Effector memory CD8-positive, alpha-beta T cell (primary cell): ENCODE results near the gene NAPA.
A peak's percentile ranks its signal among the peaks of the same experiment; 100 is the strongest.

Experiments used
- ATAC-seq: fragments of 150-1000 bp; cut with Tn5 transposase; replicated peaks from 2 replicates; pipeline ENCODE4 v1.10.0; 2021; ENCODE audit warnings: mild to moderate bottlenecking, moderate library complexity
- DNase-seq, 3 experiments: peaks; one replicate each; pipeline ENCODE4 v3.0.0; 2021
- H3K27ac Mint-ChIP-seq, 2 donors: one replicate each; pipeline ENCODE4 v1.8.0; 2022; ENCODE audit warnings: mild to moderate bottlenecking in 2 of 2, mixed read lengths in 2 of 2, moderate library complexity in 2 of 2
- H3K27me3 Mint-ChIP-seq, 2 donors: one replicate each; pipeline ENCODE4 v1.8.0; 2022; ENCODE audit warnings: mixed read lengths in 2 of 2
- H3K36me3 Mint-ChIP-seq: one replicate; pipeline ENCODE4 v1.8.0; 2022; ENCODE audit warnings: mild to moderate bottlenecking, moderate library complexity, mixed read lengths; ENCODE audit not compliant: insufficient read depth
- H3K4me1 Mint-ChIP-seq, 2 donors: one replicate each; pipeline ENCODE4 v1.8.0; 2022; ENCODE audit warnings: low read depth in 2 of 2, mixed read lengths in 2 of 2
- H3K4me3 Mint-ChIP-seq, 2 donors: one replicate each; pipeline ENCODE4 v1.8.0; 2022; ENCODE audit warnings: mild to moderate bottlenecking in 2 of 2, mixed read lengths in 2 of 2, moderate library complexity in 2 of 2
- H3K9me3 Mint-ChIP-seq, 2 donors: one replicate each; pipeline ENCODE4 v1.8.0; 2022; ENCODE audit warnings: mixed read lengths in 2 of 2

NAPA gene

DNA sequence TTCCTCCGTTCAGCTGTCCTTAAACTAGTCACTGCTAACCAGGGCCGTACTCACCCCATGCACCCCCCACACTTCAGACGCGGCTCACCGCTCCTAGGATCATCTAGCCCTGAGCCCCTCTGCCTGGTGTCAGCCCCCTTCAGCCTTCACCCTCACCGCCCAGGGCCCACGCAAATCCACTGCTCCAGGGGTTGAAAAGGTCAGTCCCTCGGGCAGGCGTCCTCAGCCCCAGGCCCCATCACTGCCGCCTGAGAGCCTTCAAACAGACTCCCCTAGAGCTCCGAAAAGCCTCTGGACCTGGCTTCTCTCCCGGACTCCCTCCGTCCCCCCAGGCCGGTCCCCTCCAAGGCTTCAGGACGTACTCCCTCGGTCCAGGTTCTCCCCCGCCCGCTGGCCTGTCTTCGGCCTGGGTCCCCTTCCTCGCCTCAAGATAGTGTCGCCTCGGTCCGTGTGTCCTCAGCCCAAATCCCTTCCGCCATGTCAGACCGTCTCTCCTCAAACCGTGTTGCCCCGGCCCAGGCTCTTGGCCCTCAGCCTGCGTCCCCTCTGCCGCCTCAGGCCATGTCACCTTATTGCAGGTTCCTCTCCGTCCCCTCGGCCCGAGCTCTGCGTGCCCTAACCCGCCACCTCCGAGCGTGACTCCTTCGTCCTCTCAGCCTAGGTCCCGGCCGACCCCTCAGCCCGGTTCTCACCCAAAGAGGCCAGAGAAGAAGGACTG is 553 bp downstream of the NAPA start:
- DNase-seq (no peak), ATAC-seq (no peak)

DNA sequence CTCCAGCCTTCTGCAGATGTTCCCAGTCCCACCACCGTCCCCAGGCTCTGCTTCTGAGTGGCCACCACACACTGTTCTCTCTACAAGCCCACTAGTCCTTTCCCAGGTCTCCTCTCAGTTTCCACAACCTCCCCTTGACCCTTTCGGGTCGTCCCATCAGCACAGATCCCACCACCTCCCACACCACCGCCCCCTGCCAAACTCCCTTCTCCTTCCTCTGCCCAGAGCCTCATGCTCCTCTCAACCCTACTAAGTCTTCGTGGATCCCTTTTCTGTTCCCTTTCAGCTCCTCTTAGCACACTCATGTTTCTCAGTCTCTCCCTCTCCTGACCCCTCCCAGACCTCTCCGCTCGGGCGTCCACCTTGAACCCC is 1.9 kb downstream of the NAPA start:
- no peak for DNase-seq
- H3K9me3 Mint-ChIP-seq: no peaks in the 10 kb centered on the region
- peaks cover 52% of the 10 kb centered on the region for H3K36me3 Mint-ChIP-seq
- no peaks in the 10 kb centered on the region for H3K27me3 Mint-ChIP-seq
- peaks cover 64 to 76% of the 10 kb centered on the region in 2 donors for H3K4me1 Mint-ChIP-seq
- no peak for ATAC-seq
- peak overlapping the region; percentile 99 for H3K4me3 Mint-ChIP-seq
- H3K27ac Mint-ChIP-seq: peak overlapping the region; percentile 99 to 100

More for the DNA sequence above, 553 bp downstream of the NAPA start:
- Mint-ChIP-seq H3K4me3 (peak overlapping the region; percentile 99), H3K4me1 (peaks cover 68 to 89% of the 10 kb centered on the region in 2 donors), H3K27me3 (no peaks in the 10 kb centered on the region), H3K27ac (peak overlapping the region; percentile 99 to 100), H3K9me3 (no peaks in the 10 kb centered on the region), H3K36me3 (peaks cover 56% of the 10 kb centered on the region)

DNA sequence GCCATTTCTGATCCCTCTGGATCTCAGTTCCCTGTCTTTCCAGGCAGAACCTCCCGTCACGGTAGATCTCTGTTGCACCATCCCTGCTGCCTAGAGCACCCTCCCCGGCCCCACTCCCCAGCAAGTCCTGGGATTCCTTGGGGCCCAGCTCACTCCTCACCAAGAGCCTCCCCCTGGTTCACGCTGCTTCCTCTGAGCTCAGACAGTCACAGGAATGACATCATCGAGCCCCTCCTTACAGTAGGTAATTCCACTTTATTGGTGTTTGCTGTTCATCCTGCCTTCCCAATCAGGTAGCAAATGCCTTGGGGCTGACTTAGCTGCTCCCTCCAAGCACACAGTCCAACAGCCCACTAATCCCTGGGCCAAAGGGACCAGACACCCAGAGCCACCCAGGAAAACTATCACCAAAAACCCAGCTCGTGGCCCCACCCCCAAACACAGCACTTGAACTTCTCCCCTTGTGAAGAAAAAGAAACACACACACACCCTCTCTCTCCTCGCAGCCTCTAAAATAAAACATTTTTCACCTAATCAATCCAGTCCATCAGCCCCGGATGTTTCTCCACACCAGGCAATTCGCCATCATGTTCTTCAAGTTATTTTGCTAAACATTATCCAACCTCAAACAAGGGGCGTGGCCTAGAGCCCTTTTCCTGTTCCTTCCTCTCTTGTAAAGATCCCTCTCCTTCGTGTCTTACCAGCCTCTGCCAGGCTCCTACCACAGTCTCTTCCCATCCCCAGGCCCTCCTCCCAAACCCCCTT is 2.5 kb downstream of the NAPA start:
- peak overlapping the region; percentile 99 for H3K4me3 Mint-ChIP-seq
- H3K27ac Mint-ChIP-seq: peak overlapping the region; percentile 99 to 100
- DNase-seq (no peak), ATAC-seq (no peak)
- H3K27me3 Mint-ChIP-seq: no peaks in the 10 kb centered on the region
- H3K4me1 Mint-ChIP-seq: peaks cover 66 to 70% of the 10 kb centered on the region in 2 donors
- no peaks in the 10 kb centered on the region for H3K9me3 Mint-ChIP-seq
- peaks cover 57% of the 10 kb centered on the region for H3K36me3 Mint-ChIP-seq

DNA sequence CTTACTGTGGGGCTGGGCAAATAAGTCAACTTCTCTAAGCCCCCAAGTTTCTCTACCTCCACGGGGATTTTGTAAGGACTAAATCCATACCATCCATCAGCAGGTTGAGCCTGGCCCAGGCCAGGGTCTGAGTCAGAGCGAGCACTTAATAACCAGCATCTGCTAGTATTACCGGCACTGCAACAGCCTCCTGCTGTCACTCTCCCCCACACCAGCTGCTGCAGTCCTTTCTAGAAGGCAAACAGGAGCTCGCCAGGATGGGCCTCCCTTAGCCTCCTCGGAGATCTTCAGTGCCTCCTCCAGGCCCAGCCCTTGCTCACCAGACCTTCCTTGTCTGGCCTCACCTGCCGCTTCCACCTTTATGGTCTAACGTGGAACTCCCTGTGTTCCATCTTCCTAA is 3.2 kb downstream of the NAPA start:
- peak overlapping the region; percentile 99 for H3K4me3 Mint-ChIP-seq
- no peak for DNase-seq
- no peaks in the 10 kb centered on the region for H3K27me3 Mint-ChIP-seq
- H3K4me1 Mint-ChIP-seq: peaks cover 60 to 63% of the 10 kb centered on the region in 2 donors
- H3K9me3 Mint-ChIP-seq: no peaks in the 10 kb centered on the region
- H3K36me3 Mint-ChIP-seq: peaks cover 53% of the 10 kb centered on the region
- H3K27ac Mint-ChIP-seq: peak overlapping the region; percentile 99 to 100
- ATAC-seq: no peak

DNA sequence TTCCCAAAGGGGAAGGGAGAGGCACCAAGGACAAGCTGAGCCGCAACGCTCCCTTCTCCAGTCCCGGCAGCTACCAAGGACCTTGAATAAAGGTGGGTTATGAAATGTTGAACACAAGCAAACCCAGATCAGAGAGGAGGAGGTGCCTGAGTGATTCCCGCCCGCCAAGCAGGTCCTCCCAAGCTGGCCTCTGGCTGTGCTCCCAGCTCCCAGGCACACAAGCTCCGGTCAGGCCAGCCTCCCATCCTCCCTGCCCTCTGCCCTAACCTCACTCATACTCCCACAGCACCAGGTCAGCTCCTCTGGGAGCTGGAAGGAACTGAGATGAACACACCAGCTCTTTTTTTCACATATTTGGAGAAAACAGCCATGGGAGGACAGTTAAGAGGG is 3.7 kb downstream of the NAPA start:
- Mint-ChIP-seq H3K36me3 (peaks cover 58% of the 10 kb centered on the region), H3K4me3 (no peak overlapping the region), H3K4me1 (peaks cover 55 to 58% of the 10 kb centered on the region in 2 donors), H3K9me3 (no peaks in the 10 kb centered on the region), H3K27me3 (no peaks in the 10 kb centered on the region), H3K27ac (no peak overlapping the region)
- DNase-seq (no peak), ATAC-seq (no peak)

DNA sequence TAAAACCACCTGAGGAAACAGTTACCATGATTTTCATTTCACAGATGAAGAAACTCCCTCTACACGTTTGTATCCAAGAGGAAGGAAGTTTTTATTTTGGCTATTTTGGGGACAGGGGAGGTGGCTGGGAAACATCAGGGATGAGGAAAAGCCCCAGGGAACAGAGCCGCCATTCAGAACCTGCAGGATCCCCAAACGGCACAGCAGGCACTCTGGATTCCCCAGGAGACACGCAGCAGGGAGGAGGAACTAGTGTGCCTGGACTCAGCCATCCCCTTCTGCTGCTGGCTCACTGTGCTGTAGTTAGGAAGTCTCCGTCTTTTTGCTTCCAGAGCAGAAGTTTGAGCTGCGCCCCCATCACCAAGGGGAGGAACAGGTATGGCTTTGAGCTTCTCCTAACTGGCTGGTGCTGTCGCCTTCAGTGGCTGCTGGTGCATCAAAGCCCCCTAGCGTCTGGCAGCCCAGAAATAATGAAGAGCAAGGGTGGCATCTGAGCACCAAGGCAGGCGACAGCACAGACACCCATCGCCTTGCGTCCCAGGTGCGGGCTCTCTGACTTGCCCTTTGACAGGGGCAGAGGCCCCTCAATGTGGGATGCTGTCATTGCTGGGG is 4.2 kb downstream of the NAPA start:
- H3K4me1 Mint-ChIP-seq: peaks cover 52 to 53% of the 10 kb centered on the region in 2 donors
- DNase-seq: no peak
- H3K27ac Mint-ChIP-seq: peak overlapping the region in 1 of 2 donors; percentile 55
- ATAC-seq: no peak
- H3K9me3 Mint-ChIP-seq: no peaks in the 10 kb centered on the region
- H3K4me3 Mint-ChIP-seq: no peak overlapping the region
- H3K27me3 Mint-ChIP-seq: no peaks in the 10 kb centered on the region
- peaks cover 59% of the 10 kb centered on the region for H3K36me3 Mint-ChIP-seq

DNA sequence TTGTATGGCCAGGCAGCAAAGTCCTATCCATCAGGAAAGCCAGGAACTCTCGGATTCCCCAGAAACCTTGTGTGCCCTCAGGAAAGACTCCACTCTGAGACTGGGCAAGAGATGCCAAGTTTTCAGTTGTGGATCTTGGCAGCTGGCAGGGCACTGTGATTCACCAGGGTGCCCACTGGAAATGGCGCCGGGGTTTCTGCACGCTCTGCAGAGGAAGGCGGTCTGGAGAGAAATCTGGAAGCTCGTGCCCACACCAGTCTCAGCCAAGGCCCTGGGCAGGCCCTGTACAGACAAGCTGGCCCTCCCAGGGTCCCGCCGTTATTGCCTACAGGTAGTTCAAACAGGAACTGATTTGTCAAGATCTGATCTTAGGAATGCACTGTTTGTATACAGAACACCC is 4.9 kb downstream of the NAPA start:
- no peaks in the 10 kb centered on the region for H3K27me3 Mint-ChIP-seq
- DNase-seq (no peak), ATAC-seq (no peak)
- H3K36me3 Mint-ChIP-seq: peaks cover 53% of the 10 kb centered on the region
- no peak overlapping the region for H3K4me3 Mint-ChIP-seq
- peak overlapping the region in 1 of 2 donors; percentile 55 for H3K27ac Mint-ChIP-seq
- peaks cover 49 to 55% of the 10 kb centered on the region in 2 donors for H3K4me1 Mint-ChIP-seq
- no peaks in the 10 kb centered on the region for H3K9me3 Mint-ChIP-seq

DNA sequence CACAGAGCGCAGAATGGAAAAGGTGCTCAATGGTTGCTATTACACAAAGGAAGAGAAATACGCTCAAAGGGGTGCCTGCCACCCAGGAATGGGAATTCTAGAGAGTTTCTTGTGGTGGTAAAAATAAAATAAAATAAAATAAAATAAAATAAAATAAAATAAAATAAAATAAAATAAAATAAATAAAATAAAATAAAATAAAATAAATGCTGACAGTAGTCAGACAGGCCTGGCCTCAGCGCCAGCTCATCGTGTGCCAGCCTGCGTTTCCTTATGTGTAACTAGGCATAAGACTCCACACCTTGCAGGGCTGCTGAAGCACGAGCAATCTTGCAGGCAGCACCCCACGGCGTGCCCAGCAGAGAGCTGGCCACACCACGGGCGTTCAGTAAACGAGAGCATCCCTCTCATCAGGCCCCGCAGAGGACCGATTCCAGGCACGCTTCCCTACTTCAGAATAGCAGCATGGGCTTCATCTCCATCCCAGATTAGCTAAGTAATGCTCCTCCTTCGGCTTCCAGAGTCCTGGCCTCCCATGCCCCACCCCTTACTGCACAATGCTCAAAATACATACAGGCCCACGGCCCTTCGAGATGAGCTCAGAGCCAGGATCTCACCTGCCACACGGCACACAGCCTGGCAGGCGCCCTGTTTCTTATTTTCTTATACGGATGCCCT is 5.6 kb downstream of the NAPA start:
- Mint-ChIP-seq H3K36me3 (peaks cover 50% of the 10 kb centered on the region), H3K4me3 (no peak overlapping the region), H3K27me3 (no peaks in the 10 kb centered on the region), H3K4me1 (peaks cover 43 to 53% of the 10 kb centered on the region in 2 donors), H3K9me3 (no peaks in the 10 kb centered on the region), H3K27ac (peak overlapping the region in 1 of 2 donors; percentile 55)
- no peak for ATAC-seq
- no peak for DNase-seq

DNA sequence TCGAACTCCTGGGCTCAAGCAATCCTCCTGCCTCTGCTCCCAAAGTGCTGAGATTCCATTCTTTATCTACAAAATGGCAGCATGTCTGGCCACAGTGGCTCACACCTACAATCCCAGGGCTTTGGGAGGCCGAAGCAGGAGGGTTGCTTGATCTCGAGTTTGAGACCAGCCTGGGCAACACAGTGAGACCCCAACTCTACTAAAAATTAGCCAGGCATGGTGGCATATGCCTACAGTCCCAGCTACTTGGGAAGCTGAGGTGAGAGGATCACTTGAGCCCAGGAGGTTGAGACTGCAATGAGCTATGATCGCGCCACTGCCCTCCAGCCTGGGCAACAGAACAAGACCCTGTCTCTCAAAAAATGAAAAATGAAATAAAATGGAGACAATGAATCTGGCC is 6.1 kb downstream of the NAPA start:
- Mint-ChIP-seq H3K4me3 (no peak overlapping the region), H3K36me3 (peaks cover 48% of the 10 kb centered on the region), H3K27me3 (no peaks in the 10 kb centered on the region), H3K27ac (no peak overlapping the region), H3K4me1 (peaks cover 39 to 47% of the 10 kb centered on the region in 2 donors), H3K9me3 (no peaks in the 10 kb centered on the region)
- ATAC-seq: no peak
- DNase-seq: no peak

DNA sequence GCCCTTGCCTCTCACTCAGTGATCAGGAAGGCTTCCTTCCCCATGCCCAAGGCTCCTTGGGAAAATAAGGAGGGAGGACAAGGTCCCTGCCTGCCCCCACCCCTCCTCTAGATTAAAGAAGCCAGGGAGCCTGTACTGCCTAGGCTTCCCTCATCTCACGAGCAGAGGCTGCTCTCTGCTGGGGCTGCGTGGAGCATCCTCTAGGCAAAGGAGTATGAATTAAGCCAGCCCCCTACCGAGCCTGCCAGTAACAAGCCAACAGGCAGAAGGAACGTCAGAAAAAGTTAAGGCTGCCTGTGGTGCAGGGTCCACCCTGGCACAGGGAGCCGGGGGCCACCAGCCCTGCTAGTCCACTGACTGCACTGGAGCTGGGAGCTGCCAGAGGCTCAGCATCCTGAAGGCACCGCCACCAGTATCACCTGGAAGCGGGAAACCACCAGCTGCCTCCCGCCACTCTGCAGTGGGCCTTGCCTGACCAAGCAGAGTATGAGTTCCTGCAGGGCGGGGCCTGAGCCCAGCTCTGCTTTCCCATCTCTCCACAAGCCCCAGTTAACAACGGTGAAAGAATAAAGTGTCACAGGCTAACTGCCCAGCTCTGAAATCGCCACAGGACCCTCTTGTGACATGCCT is 6.8 kb downstream of the NAPA start:
- ATAC-seq: no peak
- no peak for DNase-seq
- Mint-ChIP-seq H3K9me3 (no peaks in the 10 kb centered on the region), H3K27me3 (no peaks in the 10 kb centered on the region), H3K4me3 (no peak overlapping the region), H3K4me1 (peaks cover 35 to 43% of the 10 kb centered on the region in 2 donors), H3K27ac (peak overlapping the region in 1 of 2 donors; percentile 82), H3K36me3 (peaks cover 47% of the 10 kb centered on the region)

DNA sequence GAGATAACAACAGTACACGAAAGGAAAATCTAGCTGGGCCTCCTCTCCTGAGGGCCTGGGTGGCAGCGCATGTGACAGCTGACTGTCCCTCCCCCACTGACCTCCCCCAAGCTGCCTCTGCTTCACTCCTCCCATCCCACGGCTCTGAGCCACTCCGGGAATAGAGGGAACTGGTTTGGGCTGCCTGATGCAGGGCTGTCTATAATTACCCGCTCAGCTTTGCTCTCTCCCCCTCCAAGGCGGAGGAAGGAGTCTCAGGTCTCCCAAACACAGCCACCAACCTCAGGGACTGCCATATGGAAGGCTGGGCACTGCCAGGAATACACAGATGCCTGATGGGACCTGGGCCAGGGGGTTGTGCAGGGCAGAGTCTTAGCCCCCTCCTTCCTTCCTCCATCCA is 7.9 kb downstream of the NAPA start:
- Mint-ChIP-seq H3K27me3 (no peaks in the 10 kb centered on the region), H3K27ac (peak overlapping the region in 1 of 2 donors; percentile 82), H3K36me3 (peaks cover 49% of the 10 kb centered on the region), H3K4me1 (peaks cover 27 to 36% of the 10 kb centered on the region in 2 donors), H3K4me3 (no peak overlapping the region), H3K9me3 (no peaks in the 10 kb centered on the region)
- ATAC-seq (no peak), DNase-seq (no peak)

DNA sequence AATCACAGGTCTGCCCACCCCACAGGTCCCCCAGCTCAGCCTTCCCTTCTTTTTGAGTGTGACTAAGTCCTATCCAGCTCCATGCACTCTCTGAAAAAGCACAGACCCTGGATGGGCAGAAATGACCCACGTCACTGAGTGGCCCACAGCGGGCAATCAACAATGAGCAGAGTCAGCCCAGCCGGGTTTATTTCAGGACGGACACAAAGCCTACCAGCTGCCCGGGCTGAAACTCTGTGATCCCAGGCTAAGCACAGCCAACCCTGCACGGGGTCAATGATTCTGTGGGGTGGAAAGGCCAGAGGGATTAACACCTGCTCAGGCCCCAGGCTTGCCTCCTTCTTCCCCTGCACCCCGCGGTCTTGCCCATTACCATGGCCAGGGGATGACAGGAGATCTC is 8.4 kb downstream of the NAPA start:
- Mint-ChIP-seq H3K27ac (no peak overlapping the region), H3K36me3 (peaks cover 50% of the 10 kb centered on the region), H3K27me3 (no peaks in the 10 kb centered on the region), H3K4me3 (no peak overlapping the region), H3K4me1 (peaks cover 25 to 30% of the 10 kb centered on the region in 2 donors), H3K9me3 (no peaks in the 10 kb centered on the region)
- ATAC-seq: no peak
- no peak for DNase-seq

DNA sequence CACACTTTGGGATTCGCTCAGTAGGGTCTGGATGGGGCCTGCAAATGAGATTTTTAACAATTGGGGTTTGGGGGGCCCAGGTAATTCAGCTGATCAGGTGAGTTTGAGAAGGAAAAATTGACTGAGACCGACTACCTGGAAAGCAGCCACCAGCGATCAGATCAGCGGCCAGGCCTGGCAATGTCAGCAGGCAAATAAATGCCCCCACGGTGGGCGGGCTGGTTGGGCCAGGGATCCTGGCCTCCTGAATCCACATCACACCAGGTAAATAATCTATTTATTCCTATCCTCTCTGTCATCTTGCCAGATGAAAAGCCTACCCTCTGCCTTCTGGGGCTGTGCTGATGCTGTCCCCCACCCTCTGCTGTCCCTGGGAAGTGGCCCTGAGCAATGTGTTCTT is 9.4 kb downstream of the NAPA start:
- Mint-ChIP-seq H3K27me3 (no peaks in the 10 kb centered on the region), H3K9me3 (no peaks in the 10 kb centered on the region), H3K4me3 (no peak overlapping the region), H3K27ac (no peak overlapping the region), H3K4me1 (peaks cover 21 to 25% of the 10 kb centered on the region in 2 donors), H3K36me3 (peaks cover 59% of the 10 kb centered on the region)
- ATAC-seq (no peak), DNase-seq (no peak)
